Posterior vena cava (tissue), 2 donors: Measurements from ENCODE around the gene FLT1. TPM values are rescaled to one million over a fixed set of nuclear protein-coding genes. Genes with fewer than 3 reads are reported as not detected.

ENCODE experiments used
- DNase-seq: peaks from one replicate; pipeline ENCODE4 v3.0.0-alpha.2; 2020; ENCODE audit warnings: low spot score
- intact Hi-C, 2 donors: fragments of 100-400 bp; cut with DNase I; formaldehyde crosslinking; loops; one replicate each; pipeline versions ENCODE4 v1.14.1 to v1.14.2; 2022 to 2023
- total RNA-seq, 2 donors: library from RNA; stranded (reverse); fragmentation: NEBNext Ultra II Directional; extraction: Animal tissue kit (Norgen Biotek cat#: 25700); gene quantifications; one replicate each; pipeline ENCODE4 v1.2.1, GENCODE V29; 2021
- donor health status: DM: yes; HTN: yes; CAD: no.
- donor health status: DM: yes; HTN: yes; CAD: no.

FLT1 gene
- total RNA-seq, 2 donors from 2014 or later: 32.0 to 32.7 TPM

GRCh38 chr13:28373810-28374209 lies 121.1 kb downstream of the FLT1 start:
- intact Hi-C loops: no loop called here
- DNase-seq: no peak

- no peak for DNase-seq
- intact Hi-C loops: no loop called here
Measured at GRCh38 chr13:28370448-28370847, 124.5 kb downstream of the FLT1 start.

- no peak for DNase-seq
- intact Hi-C loops: no loop called here
Measured at GRCh38 chr13:28358708-28359107, 136.2 kb downstream of the FLT1 start.

- no peak for DNase-seq
- intact Hi-C loops: no loop called here
Measured at GRCh38 chr13:28357911-28358433, 137.0 kb downstream of the FLT1 start.

GRCh38 chr13:28357247-28357825 lies 137.6 kb downstream of the FLT1 start:
- DNase-seq: no peak
- intact Hi-C loops: no loop called here

GRCh38 chr13:28356561-28357021 lies 138.3 kb downstream of the FLT1 start:
- intact Hi-C loops: no loop called here
- DNase-seq: no peak

- no peak for DNase-seq
- intact Hi-C loops: no loop called here
Measured at GRCh38 chr13:28355822-28356371, 139.0 kb downstream of the FLT1 start.

GRCh38 chr13:28355046-28355821 lies 139.7 kb downstream of the FLT1 start:
- intact Hi-C loops: no loop called here
- no peak for DNase-seq

- no peak for DNase-seq
- intact Hi-C loops: no loop called here
Measured at GRCh38 chr13:28353679-28354078, 141.2 kb downstream of the FLT1 start.

GRCh38 chr13:28349907-28350654 lies 144.8 kb downstream of the FLT1 start:
- no peak for DNase-seq

GRCh38 chr13:28349371-28349770 lies 145.6 kb downstream of the FLT1 start:
- DNase-seq: no peak
- intact Hi-C loops: no loop called here

More at GRCh38 chr13:28349907-28350654, 144.8 kb downstream of the FLT1 start:
- intact Hi-C loops: no loop called here

- intact Hi-C loops: no loop called here
- DNase-seq: no peak
Measured at GRCh38 chr13:28347456-28348371, 147.2 kb downstream of the FLT1 start.

GRCh38 chr13:28346154-28346553 lies 148.8 kb downstream of the FLT1 start:
- DNase-seq: no peak

GRCh38 chr13:28344163-28344562 lies 150.8 kb downstream of the FLT1 start:
- intact Hi-C loops: no loop called here
- DNase-seq: no peak

More at GRCh38 chr13:28346154-28346553, 148.8 kb downstream of the FLT1 start:
- intact Hi-C loops: no loop called here

GRCh38 chr13:28342251-28342650 lies 152.7 kb downstream of the FLT1 start:
- intact Hi-C loops: no loop called here
- DNase-seq: no peak

- no peak for DNase-seq
- intact Hi-C loops: no loop called here
Measured at GRCh38 chr13:28340272-28340793, 154.6 kb downstream of the FLT1 start.

GRCh38 chr13:28339419-28339818 lies 155.5 kb downstream of the FLT1 start:
- no peak for DNase-seq
- intact Hi-C loops: no loop called here

- intact Hi-C loops: no loop called here
- no peak for DNase-seq
Measured at GRCh38 chr13:28338742-28339141, 156.2 kb downstream of the FLT1 start.
